ENCODE data around the gene RNF227.

RNF227 gene

GRCh38 chr17:7915611-7916384 lies at the start of gene RNF227:
Gene RNF227, minus strand, starts transcription at chr17:7916289. Its CDS starts 94 bp downstream, at chr17:7916195.
- no peak for TF ChIP-seq GATA3 (IDR thresholded peaks at IDR 0.05; ENCODE audit: low read depth, low read length)
- no peak for TF ChIP-seq GATA2 (IDR thresholded peaks at IDR 0.05; ENCODE audit: low read depth, low read length)

GRCh38 chr17:7961421-7961820 lies 45.3 kb upstream of the RNF227 start:
- TF ChIP-seq GATA3 (IDR thresholded peaks at IDR 0.05; ENCODE audit: low read depth, low read length) = no peak
- no peak for TF ChIP-seq GATA2 (IDR thresholded peaks at IDR 0.05; ENCODE audit: low read depth, low read length)

GRCh38 chr17:7959503-7960253 lies 43.6 kb upstream of the RNF227 start:
- TF ChIP-seq GATA3 (IDR thresholded peaks at IDR 0.05; ENCODE audit: low read depth, low read length) (no peak), GATA2 (IDR thresholded peaks at IDR 0.05; ENCODE audit: low read depth, low read length) (no peak)

- TF ChIP-seq GATA3 (IDR thresholded peaks at IDR 0.05; ENCODE audit: low read depth, low read length) (no peak), GATA2 (IDR thresholded peaks at IDR 0.05; ENCODE audit: low read depth, low read length) (no peak)
Observed at GRCh38 chr17:7956228-7956965, 40.3 kb upstream of the RNF227 start.

- TF ChIP-seq GATA3 (IDR thresholded peaks at IDR 0.05; ENCODE audit: low read depth, low read length) = no peak
Observed at GRCh38 chr17:7955414-7956227, 39.5 kb upstream of the RNF227 start.

- no peak for TF ChIP-seq GATA3 (IDR thresholded peaks at IDR 0.05; ENCODE audit: low read depth, low read length)
- no peak for TF ChIP-seq GATA2 (IDR thresholded peaks at IDR 0.05; ENCODE audit: low read depth, low read length)
Observed at GRCh38 chr17:7951143-7951792, 35.2 kb upstream of the RNF227 start.

GRCh38 chr17:7950578-7950977 lies 34.5 kb upstream of the RNF227 start:
- TF ChIP-seq GATA3 (IDR thresholded peaks at IDR 0.05; ENCODE audit: low read depth, low read length) (no peak), GATA2 (IDR thresholded peaks at IDR 0.05; ENCODE audit: low read depth, low read length) (no peak)

- no peak for TF ChIP-seq GATA2 (IDR thresholded peaks at IDR 0.05; ENCODE audit: low read depth, low read length)
- no peak for TF ChIP-seq GATA3 (IDR thresholded peaks at IDR 0.05; ENCODE audit: low read depth, low read length)
Observed at GRCh38 chr17:7947651-7948050, 31.6 kb upstream of the RNF227 start.

- TF ChIP-seq GATA3 (IDR thresholded peaks at IDR 0.05; ENCODE audit: low read depth, low read length) = no peak
- TF ChIP-seq GATA2 (IDR thresholded peaks at IDR 0.05; ENCODE audit: low read depth, low read length) = no peak
Observed at GRCh38 chr17:7946441-7946840, 30.4 kb upstream of the RNF227 start.

- no peak for TF ChIP-seq GATA3 (IDR thresholded peaks at IDR 0.05; ENCODE audit: low read depth, low read length)
- no peak for TF ChIP-seq GATA2 (IDR thresholded peaks at IDR 0.05; ENCODE audit: low read depth, low read length)
Observed at GRCh38 chr17:7945651-7946050, 29.6 kb upstream of the RNF227 start.

GRCh38 chr17:7944326-7944725 lies 28.2 kb upstream of the RNF227 start:
- no peak for TF ChIP-seq GATA3 (IDR thresholded peaks at IDR 0.05; ENCODE audit: low read depth, low read length)
- no peak for TF ChIP-seq GATA2 (IDR thresholded peaks at IDR 0.05; ENCODE audit: low read depth, low read length)

GRCh38 chr17:7943291-7943690 lies 27.2 kb upstream of the RNF227 start:
- no peak for TF ChIP-seq GATA2 (IDR thresholded peaks at IDR 0.05; ENCODE audit: low read depth, low read length)
- TF ChIP-seq GATA3 (IDR thresholded peaks at IDR 0.05; ENCODE audit: low read depth, low read length) = no peak

GRCh38 chr17:7940743-7941142 lies 24.7 kb upstream of the RNF227 start:
- no peak for TF ChIP-seq GATA2 (IDR thresholded peaks at IDR 0.05; ENCODE audit: low read depth, low read length)
- TF ChIP-seq GATA3 (IDR thresholded peaks at IDR 0.05; ENCODE audit: low read depth, low read length) = no peak
